ENCODE results near the gene KRTAP1-3.

The KRTAP1-3 gene

DNA sequence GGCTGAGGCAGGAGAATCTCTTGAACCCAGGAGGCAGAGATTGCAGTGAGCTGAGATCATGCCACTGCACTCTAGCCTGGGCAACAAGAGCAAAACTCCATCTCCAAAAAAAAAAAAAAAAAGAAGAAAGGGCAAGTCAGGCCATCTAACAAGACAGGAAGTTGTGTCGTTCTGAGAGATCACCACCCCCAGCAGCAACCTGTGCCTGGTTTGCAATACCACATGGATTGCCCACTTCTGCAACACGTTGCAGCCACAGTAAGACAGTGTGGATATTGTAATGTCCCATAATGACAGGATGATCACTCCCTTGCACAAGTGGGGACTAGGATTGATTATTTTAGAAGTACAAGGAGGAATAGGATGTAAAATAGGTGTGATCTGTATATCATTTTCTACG lies 34.4 kb upstream of the KRTAP1-3 start:
- TF ChIP-seq ZNF747 (tag by site-specific recombination; IDR thresholded peaks at IDR 0.05) (no peak), IKZF3 (tag by site-specific recombination; IDR thresholded peaks at IDR 0.05) (no peak), ZNF184 (tag by site-specific recombination; IDR thresholded peaks at IDR 0.05) (no peak), ZBTB48 (tag by site-specific recombination; IDR thresholded peaks at IDR 0.05) (no peak), ZSCAN30 (tag by site-specific recombination; IDR thresholded peaks at IDR 0.05) (no peak), ZNF169 (tag by site-specific recombination; IDR thresholded peaks at IDR 0.05) (no peak), ZBTB17 (tag by site-specific recombination; IDR thresholded peaks at IDR 0.05) (no peak)
- POLR2A ChIA-PET = no interaction called here
- Histone ChIP-seq H3K27ac (ENCODE audit: extremely low read depth, low read depth, low read length) (no peak overlapping the region), H3K9me3 (ENCODE audit: control insufficient read depth, insufficient read depth, low read depth, low read length) (no peaks in the 10 kb centered on the region), H3K4me1 (ENCODE audit: control insufficient read depth, insufficient read depth, low read length) (no peaks in the 10 kb centered on the region), H3K36me3 (ENCODE audit: control insufficient read depth in 2 of 2, insufficient read depth in 1 of 2, low read length in 2 of 2) (no peaks in the 10 kb centered on the region), H3K4me3 (ENCODE audit: low read depth, low read length) (no peak overlapping the region)
- CTCF ChIA-PET = no interaction called here

DNA sequence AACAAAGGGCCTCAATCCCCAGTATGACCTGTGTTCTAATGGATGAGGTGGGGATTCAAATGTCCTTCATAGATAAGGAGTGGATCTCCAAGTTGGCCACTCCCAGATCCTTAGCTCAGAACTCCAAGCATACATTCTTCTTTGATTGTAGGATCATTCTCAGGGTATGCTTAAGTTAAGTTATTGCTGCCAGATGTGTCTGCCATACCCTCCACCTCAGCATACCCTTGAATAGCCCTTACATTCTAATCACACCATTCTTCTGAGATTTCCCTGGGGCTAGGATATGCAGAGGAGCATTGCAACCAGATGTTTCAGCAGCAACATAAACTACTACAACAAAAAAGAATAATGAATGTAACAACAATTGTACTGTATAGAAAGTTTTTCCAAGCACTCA lies 32.6 kb upstream of the KRTAP1-3 start:
- no peaks in the 10 kb centered on the region for H3K36me3 ChIP-seq (ENCODE audit: control insufficient read depth in 2 of 2, insufficient read depth in 1 of 2, low read length in 2 of 2)
- H3K27ac ChIP-seq (ENCODE audit: extremely low read depth, low read depth, low read length) = no peak overlapping the region
- ChIA-PET CTCF (no interaction called here), POLR2A (no interaction called here)
- no peaks in the 10 kb centered on the region for H3K9me3 ChIP-seq (ENCODE audit: control insufficient read depth, insufficient read depth, low read depth, low read length)
- no peaks in the 10 kb centered on the region for H3K4me1 ChIP-seq (ENCODE audit: control insufficient read depth, insufficient read depth, low read length)
- H3K4me3 ChIP-seq (ENCODE audit: low read depth, low read length) = no peak overlapping the region
- TF ChIP-seq, protein P1, sequence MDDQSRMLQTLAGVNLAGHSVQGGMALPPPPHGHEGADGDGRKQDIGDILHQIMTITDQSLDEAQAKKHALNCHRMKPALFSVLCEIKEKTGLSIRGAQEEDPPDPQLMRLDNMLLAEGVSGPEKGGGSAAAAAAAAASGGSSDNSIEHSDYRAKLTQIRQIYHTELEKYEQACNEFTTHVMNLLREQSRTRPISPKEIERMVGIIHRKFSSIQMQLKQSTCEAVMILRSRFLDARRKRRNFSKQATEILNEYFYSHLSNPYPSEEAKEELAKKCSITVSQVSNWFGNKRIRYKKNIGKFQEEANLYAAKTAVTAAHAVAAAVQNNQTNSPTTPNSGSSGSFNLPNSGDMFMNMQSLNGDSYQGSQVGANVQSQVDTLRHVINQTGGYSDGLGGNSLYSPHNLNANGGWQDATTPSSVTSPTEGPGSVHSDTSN (CRISPR knock-in tag; IDR thresholded peaks at IDR 0.05) = no peak
- no peak for TF ChIP-seq ZNF621 (tag by site-specific recombination; IDR thresholded peaks at IDR 0.05)
- TF ChIP-seq, protein P2, sequence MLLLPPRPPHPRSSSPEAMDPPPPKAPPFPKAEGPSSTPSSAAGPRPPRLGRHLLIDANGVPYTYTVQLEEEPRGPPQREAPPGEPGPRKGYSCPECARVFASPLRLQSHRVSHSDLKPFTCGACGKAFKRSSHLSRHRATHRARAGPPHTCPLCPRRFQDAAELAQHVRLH (tag by site-specific recombination; IDR thresholded peaks at IDR 0.05) = no peak

DNA sequence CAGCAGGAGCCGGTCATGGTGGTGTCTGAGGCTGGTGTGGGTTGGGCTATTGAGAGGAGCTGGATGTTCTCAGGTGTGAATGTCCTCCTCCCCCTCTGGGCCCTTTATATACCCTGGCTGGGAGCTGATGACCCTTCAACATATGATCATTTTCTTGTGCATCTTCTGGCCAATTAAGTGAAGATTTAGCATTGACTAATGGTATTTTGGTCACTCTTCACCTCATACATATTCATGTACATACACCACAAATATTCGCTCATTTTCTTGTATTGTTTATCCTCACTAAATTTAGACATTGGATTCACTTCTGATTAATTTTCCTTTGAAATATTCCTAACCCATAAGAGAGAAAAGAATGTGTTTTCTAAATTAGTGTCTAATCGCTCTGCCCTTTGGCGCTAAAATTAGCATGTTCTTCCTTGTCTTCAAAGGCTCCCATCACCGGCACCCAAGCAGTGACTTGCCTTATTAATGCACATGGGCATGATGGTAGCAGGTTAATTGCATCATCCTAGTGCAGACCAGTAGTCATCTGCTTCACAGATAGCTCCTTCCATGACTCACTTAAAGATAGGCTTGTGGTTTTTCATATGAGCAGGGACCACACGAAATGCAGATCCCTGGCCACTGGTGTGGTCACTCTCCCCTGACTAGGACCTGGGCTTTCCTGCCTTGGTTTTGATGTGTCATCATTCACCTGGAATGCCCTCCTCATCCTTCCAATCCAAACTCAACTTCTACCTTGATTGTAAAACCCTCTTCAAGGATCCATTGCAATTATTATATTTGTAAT lies 31.4 kb upstream of the KRTAP1-3 start, which contains the start of gene KRTAP2-4:
KRTAP2-4 (minus strand) TSS at position 51 of the 796 bp plus-strand sequence; CDS start at position 17, 34 bp downstream.
- no peak within 1 kb of the TSS for H3K27ac ChIP-seq (ENCODE audit: extremely low read depth, low read depth, low read length)
- no peaks in the 10 kb centered on the region for H3K4me1 ChIP-seq (ENCODE audit: control insufficient read depth, insufficient read depth, low read length)
- no peaks in the 10 kb centered on the region for H3K9me3 ChIP-seq (ENCODE audit: control insufficient read depth, insufficient read depth, low read depth, low read length)
- no peak within 1 kb of the TSS for H3K4me3 ChIP-seq (ENCODE audit: low read depth, low read length)
- ChIA-PET CTCF (no interaction called here), POLR2A (no interaction called here)
- H3K36me3 ChIP-seq (ENCODE audit: control insufficient read depth in 2 of 2, insufficient read depth in 1 of 2, low read length in 2 of 2) = no peaks in the 10 kb centered on the region
- no peak for TF ChIP-seq ZBTB17 (tag by site-specific recombination; IDR thresholded peaks at IDR 0.05)
- TF ChIP-seq ZNF214 (tag by site-specific recombination; IDR thresholded peaks at IDR 0.05; ENCODE audit: borderline replicate concordance) = no peak
- no peak for TF ChIP-seq KLF7 (tag by site-specific recombination; IDR thresholded peaks at IDR 0.05; ENCODE audit: borderline replicate concordance)
- no peak for TF ChIP-seq ZNF416 (tag by site-specific recombination; IDR thresholded peaks at IDR 0.05)
- no peak for TF ChIP-seq ZNF324 (tag by site-specific recombination; IDR thresholded peaks at IDR 0.05)
- TF ChIP-seq, protein P3, sequence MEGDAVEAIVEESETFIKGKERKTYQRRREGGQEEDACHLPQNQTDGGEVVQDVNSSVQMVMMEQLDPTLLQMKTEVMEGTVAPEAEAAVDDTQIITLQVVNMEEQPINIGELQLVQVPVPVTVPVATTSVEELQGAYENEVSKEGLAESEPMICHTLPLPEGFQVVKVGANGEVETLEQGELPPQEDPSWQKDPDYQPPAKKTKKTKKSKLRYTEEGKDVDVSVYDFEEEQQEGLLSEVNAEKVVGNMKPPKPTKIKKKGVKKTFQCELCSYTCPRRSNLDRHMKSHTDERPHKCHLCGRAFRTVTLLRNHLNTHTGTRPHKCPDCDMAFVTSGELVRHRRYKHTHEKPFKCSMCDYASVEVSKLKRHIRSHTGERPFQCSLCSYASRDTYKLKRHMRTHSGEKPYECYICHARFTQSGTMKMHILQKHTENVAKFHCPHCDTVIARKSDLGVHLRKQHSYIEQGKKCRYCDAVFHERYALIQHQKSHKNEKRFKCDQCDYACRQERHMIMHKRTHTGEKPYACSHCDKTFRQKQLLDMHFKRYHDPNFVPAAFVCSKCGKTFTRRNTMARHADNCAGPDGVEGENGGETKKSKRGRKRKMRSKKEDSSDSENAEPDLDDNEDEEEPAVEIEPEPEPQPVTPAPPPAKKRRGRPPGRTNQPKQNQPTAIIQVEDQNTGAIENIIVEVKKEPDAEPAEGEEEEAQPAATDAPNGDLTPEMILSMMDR (tag by site-specific recombination; IDR thresholded peaks at IDR 0.05) = no peak
- TF ChIP-seq ZNF585B (tag by site-specific recombination; IDR thresholded peaks at IDR 0.05) = no peak
- TF ChIP-seq, protein P4, sequence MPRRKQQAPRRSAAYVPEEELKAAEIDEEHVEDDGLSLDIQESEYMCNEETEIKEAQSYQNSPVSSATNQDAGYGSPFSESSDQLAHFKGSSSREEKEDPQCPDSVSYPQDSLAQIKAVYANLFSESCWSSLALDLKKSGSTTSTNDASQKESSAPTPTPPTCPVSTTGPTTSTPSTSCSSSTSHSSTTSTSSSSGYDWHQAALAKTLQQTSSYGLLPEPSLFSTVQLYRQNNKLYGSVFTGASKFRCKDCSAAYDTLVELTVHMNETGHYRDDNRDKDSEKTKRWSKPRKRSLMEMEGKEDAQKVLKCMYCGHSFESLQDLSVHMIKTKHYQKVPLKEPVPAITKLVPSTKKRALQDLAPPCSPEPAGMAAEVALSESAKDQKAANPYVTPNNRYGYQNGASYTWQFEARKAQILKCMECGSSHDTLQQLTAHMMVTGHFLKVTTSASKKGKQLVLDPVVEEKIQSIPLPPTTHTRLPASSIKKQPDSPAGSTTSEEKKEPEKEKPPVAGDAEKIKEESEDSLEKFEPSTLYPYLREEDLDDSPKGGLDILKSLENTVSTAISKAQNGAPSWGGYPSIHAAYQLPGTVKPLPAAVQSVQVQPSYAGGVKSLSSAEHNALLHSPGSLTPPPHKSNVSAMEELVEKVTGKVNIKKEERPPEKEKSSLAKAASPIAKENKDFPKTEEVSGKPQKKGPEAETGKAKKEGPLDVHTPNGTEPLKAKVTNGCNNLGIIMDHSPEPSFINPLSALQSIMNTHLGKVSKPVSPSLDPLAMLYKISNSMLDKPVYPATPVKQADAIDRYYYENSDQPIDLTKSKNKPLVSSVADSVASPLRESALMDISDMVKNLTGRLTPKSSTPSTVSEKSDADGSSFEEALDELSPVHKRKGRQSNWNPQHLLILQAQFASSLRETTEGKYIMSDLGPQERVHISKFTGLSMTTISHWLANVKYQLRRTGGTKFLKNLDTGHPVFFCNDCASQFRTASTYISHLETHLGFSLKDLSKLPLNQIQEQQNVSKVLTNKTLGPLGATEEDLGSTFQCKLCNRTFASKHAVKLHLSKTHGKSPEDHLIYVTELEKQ (tag by site-specific recombination; IDR thresholded peaks at IDR 0.05; ENCODE audit: borderline replicate concordance) = no peak
- no peak for TF ChIP-seq ZNF311 (tag by site-specific recombination; IDR thresholded peaks at IDR 0.05; ENCODE audit: borderline replicate concordance)
- TF ChIP-seq ZNF837 (tag by site-specific recombination; IDR thresholded peaks at IDR 0.05) = no peak
- no peak for TF ChIP-seq SP3 (tag by site-specific recombination; IDR thresholded peaks at IDR 0.05)
- TF ChIP-seq MYNN (tag by site-specific recombination; IDR thresholded peaks at IDR 0.05; ENCODE audit: borderline replicate concordance) = no peak
- TF ChIP-seq YY1 (tag by site-specific recombination; IDR thresholded peaks at IDR 0.05) = no peak
- TF ChIP-seq ZNF529 (tag by site-specific recombination; IDR thresholded peaks at IDR 0.05; ENCODE audit: insufficient replicate concordance) = no peak
- TF ChIP-seq ZNF169 (tag by site-specific recombination; IDR thresholded peaks at IDR 0.05) = no peak

All from HEK293 (cell line).